Heart right ventricle (tissue), 16 donors: ENCODE measurements around the gene KCNA5. TPM values are rescaled to one million over a fixed set of nuclear protein-coding genes. Genes with fewer than 3 reads are reported as not detected.

Experiments
- ATAC-seq, 8 donors: fragments of 200-7000 bp; cut with Tn5 transposase; one replicate each; pipeline ENCODE4 v1.9.1; 2020; ENCODE audit warnings: mild to moderate bottlenecking in 8 of 8, moderate library complexity in 8 of 8, moderate number of reproducible peaks in 1 of 8
- DNase-seq, 2 donors: peaks; one replicate each; pipeline ENCODE4 v3.0.0-alpha.2; 2020
- H3K27ac ChIP-seq, 10 donors: fragments of 200-600 bp; sonication (generic) in 2 of 10; one replicate each; pipeline versions ENCODE4 v1.5.0 to v1.8.0; 2020 to 2022; ENCODE audit warnings: mild to moderate bottlenecking in 3 of 10
- H3K27me3 ChIP-seq, 7 donors: fragments of 200-600 bp; one replicate each; pipeline ENCODE4 v1.8.0; 2021 to 2022; ENCODE audit warnings: mild to moderate bottlenecking in 2 of 7
- H3K36me3 ChIP-seq, 9 donors: fragments of 200-600 bp; sonication (generic) in 1 of 9; one replicate each; pipeline versions ENCODE4 v1.5.0 to v1.8.0; 2020 to 2022; ENCODE audit warnings: mild to moderate bottlenecking in 2 of 9
- H3K4me1 ChIP-seq, 9 donors: fragments of 200-600 bp; sonication (generic) in 1 of 9; one replicate each; pipeline versions ENCODE4 v1.5.0 to v1.8.0; 2020 to 2022; ENCODE audit warnings: mild to moderate bottlenecking in 4 of 9
- H3K4me3 ChIP-seq, 10 donors: fragments of 200-600 bp; sonication (generic) in 2 of 10; one replicate each; pipeline versions ENCODE4 v1.5.0 to v1.8.0; 2020 to 2022; ENCODE audit warnings: mild to moderate bottlenecking in 7 of 10, moderate library complexity in 2 of 10
- H3K9me3 ChIP-seq, 11 donors: fragments of 200-600 bp in 10 of 11; sonication (generic) in 2 of 11; one replicate each; pipeline versions ENCODE4 v1.5.0 to v1.8.0; 2013 to 2022; ENCODE audit warnings: mild to moderate bottlenecking in 2 of 11, control low read depth in 1 of 11, moderate library complexity in 1 of 11
- CTCF ChIP-seq, 9 donors: fragments of 200-600 bp; sonication (generic) in 2 of 9; IDR thresholded peaks; one replicate each; pipeline versions ENCODE4 v1.5.0 to v1.8.0; 2021 to 2022; ENCODE audit warnings: antibody characterized with exemption in 9 of 9, mild to moderate bottlenecking in 5 of 9, moderate library complexity in 1 of 9
- WGBS, 2 donors: extraction: QIAGEN DNeasy Blood & Tissue Kit; methylation state at CpG; one replicate each; pipeline ENCODE4 v1.1.7; 2013; ENCODE audit warnings: inconsistent platforms in 1 of 2; 5-methylcytosine and 5-hydroxymethylcytosine counted together
- intact Hi-C, 10 donors: fragments of 100-400 bp; cut with DNase I; formaldehyde crosslinking; loops; one replicate each; pipeline versions ENCODE4 v1.11.1 to v1.14.2; 2022
- polyA plus RNA-seq, 2 donors: library from polyadenylated mRNA; stranded (reverse); fragments of 200-250 nt; gene quantifications; one replicate each; pipeline ENCODE4 v1.2.3, GENCODE V29; 2013
- total RNA-seq, 10 donors: library from RNA; stranded (reverse); fragmentation: NEBNext Ultra II Directional in 3 of 10; extraction: Animal tissue kit (Norgen Biotek cat#: 25700) in 3 of 10; gene quantifications; one replicate each; pipeline versions ENCODE4 v1.2.1 to v1.2.4, GENCODE V29; 2021 to 2023
- donor health status: Arrhythmogenic right ventricular cardiomyopathy.
- donor health status: ischemic (EF 13 %, LVEDD 7.1; RV severe dilation, severe dysfunction).
- donor health status: healthy with polysubstance abuse.
- donor health status: DM: no; HTN: yes; CAD: no.
- donor health status: DM: no; HTN: no; CAD: no.
- donor health status: ischemic (EF 25% LVEDD 6.9; RV normal size, moderate dysfunction).
- donor health status: ischemic (EF 25% LVEDD 5.7; RV mildly dilated, moderate dysfunction).
- donor health status: healthy.
- donor health status: DM: yes; HTN: yes; CAD: no.
- donor health status: Ischemic cardiomyopathy.
- donor health status: ischemic (EF 35%, LVEDD 5.7; RV mildly dilated, moderate dysfunction).
- donor health status: nonischemic (EF 11% LVEDD 7.7; RV severe dilation, severe dysfunction).
- donor health status: DM: yes; HTN: yes; CAD: no.
- donor health status: PGD.
- donor health status: ischemic (EF 29% LVEDD 5.4; RV normal size, mild dysfunction).
- donor health status: nonischemic (EF 23%, LVEDD 6.1; RV moderate dilation, normal function).

KCNA5 gene
- total and polyA plus RNA-seq, 12 donors: 1.4 to 5.8 (median 2.8) TPM

GRCh38 chr12:5085896-5086295 is 42.2 kb downstream of the KCNA5 start:
- Histone ChIP-seq H3K4me1 (peaks cover 0 to 4% (median 0%) of the 10 kb centered on the region in 9 donors), H3K9me3 (no peaks in the 10 kb centered on the region), H3K27ac (no peak overlapping the region), H3K27me3 (peaks cover 0 to 4% (median 0%) of the 10 kb centered on the region in 7 donors), H3K4me3 (no peak overlapping the region), H3K36me3 (no peaks in the 10 kb centered on the region)
- intact Hi-C loops: loop anchor here in 7 of 10 donors (2.0 to 10.0 kb wide), 4 partner anchors 63 to 356 kb away; no protein-coding TSS in a partner anchor
- TF ChIP-seq CTCF (IDR thresholded peaks at IDR 0.05): no peak
- no peak for ATAC-seq
- 64 to 84% methylated on average over 3 of the region's 3 CpGs for WGBS, 2 donors
- no peak for DNase-seq

- no peak for TF ChIP-seq CTCF (IDR thresholded peaks at IDR 0.05)
- WGBS, 2 donors: 85 to 89% methylated on average over 16 of the region's 16 CpGs
- DNase-seq (no peak), ATAC-seq (no peak)
- Histone ChIP-seq H3K4me3 (no peak overlapping the region), H3K27me3 (peaks cover 0 to 4% (median 0%) of the 10 kb centered on the region in 7 donors), H3K27ac (no peak overlapping the region), H3K4me1 (peaks cover 0 to 4% (median 0%) of the 10 kb centered on the region in 9 donors), H3K36me3 (no peaks in the 10 kb centered on the region), H3K9me3 (no peaks in the 10 kb centered on the region)
- intact Hi-C loops: loop anchor here in 2 of 10 donors (5.0 to 10.0 kb wide), 2 partner anchors 233 to 354 kb away; no protein-coding TSS in a partner anchor
These were observed 44.3 kb downstream of the KCNA5 start for GRCh38 chr12:5087831-5088554.

- peak in 6 of 8 donors; percentile 47 to 58 (median 54) for ATAC-seq
- Histone ChIP-seq H3K27ac (no peak overlapping the region), H3K4me1 (peaks cover 0 to 4% (median 0%) of the 10 kb centered on the region in 9 donors), H3K4me3 (no peak overlapping the region), H3K9me3 (no peaks in the 10 kb centered on the region), H3K36me3 (no peaks in the 10 kb centered on the region), H3K27me3 (peaks cover 0 to 4% (median under 1%) of the 10 kb centered on the region in 7 donors)
- DNase-seq: peak in 1 of 2 donors; percentile 18
- no peak for TF ChIP-seq CTCF (IDR thresholded peaks at IDR 0.05)
- intact Hi-C loops: loop anchor here in 2 of 10 donors (5.0 to 10.0 kb wide), 2 partner anchors 234 to 354 kb away; no protein-coding TSS in a partner anchor
- 69% methylated on average over 18 of the region's 18 CpGs for WGBS, 2 donors
These were observed 45.0 kb downstream of the KCNA5 start for GRCh38 chr12:5088586-5089264.

- Histone ChIP-seq H3K36me3 (no peaks in the 10 kb centered on the region), H3K4me1 (no peaks in the 10 kb centered on the region), H3K27ac (no peak overlapping the region), H3K27me3 (peaks cover 0 to 28% (median 18%) of the 10 kb centered on the region in 7 donors), H3K4me3 (no peak overlapping the region), H3K9me3 (no peaks in the 10 kb centered on the region)
- WGBS, 2 donors: 23 to 28% methylated on average over 1 of the region's 1 CpG
- no peak for TF ChIP-seq CTCF (IDR thresholded peaks at IDR 0.05)
- ATAC-seq (no peak), DNase-seq (no peak)
- intact Hi-C loops: loop anchor here in 2 of 10 donors (10.0 kb wide), 1 partner anchor 350 kb away; no protein-coding TSS in a partner anchor
These were observed 50.9 kb downstream of the KCNA5 start for GRCh38 chr12:5094551-5094950.
